Endothelial cell of umbilical vein (primary cell): Measurements from ENCODE around the gene TRAPPC5. TPM values are rescaled to one million over a fixed set of nuclear protein-coding genes. Genes with fewer than 3 reads are reported as not detected.

Experiments used
- BruUV-seq: library from RNA; stranded (reverse); fragments of 400-500 nt; replicated peaks from 2 replicates; lab custom pipeline; 2021; lab: Mats Ljungman, UMichigan
- CTCF ChIA-PET: fragments of 300-600, 350-600 bp; sonication (Branson Sonifier 250); formaldehyde crosslinking; loops from one replicate; lab custom pipeline; 2021; ENCODE audit warnings: antibody characterized with exemption, inconsistent platforms; lab: Charles Lee
- POLR2A ChIA-PET: fragments of 300-600, 350-600 bp; sonication (Branson Sonifier 250); formaldehyde crosslinking; loops from one replicate; lab custom pipeline; 2021; ENCODE audit warnings: antibody characterized with exemption, inconsistent platforms; lab: Charles Lee
- DNase-seq: peaks from one replicate; pipeline ENCODE4 v3.0.0-alpha.2; 2011; ENCODE audit warnings: low read depth, low spot score
- FAIRE-seq: peaks from 2 replicates; lab custom pipeline; 2011; peaks lifted over from hg19 to GRCh38; lab: Jason Lieb, UNC
- H2AFZ ChIP-seq: 2 replicates; pipeline ENCODE4 v1.6.0; 2012; ENCODE audit warnings: low read depth, low read length, control low read depth, inconsistent platforms
- H3K27ac ChIP-seq: 2 replicates; pipeline ENCODE4 v1.5.1; 2011; ENCODE audit warnings: low read depth, mild to moderate bottlenecking, control low read depth, low read length, moderate library complexity; ENCODE audit not compliant: insufficient read depth
- H3K27me3 ChIP-seq, 2 experiments: 2 replicates each; pipeline versions ENCODE4 v1.6.0 to v1.6.1; 2011; ENCODE audit warnings: low read length in 2 of 2, mixed read lengths in 1 of 2; ENCODE audit not compliant: control insufficient read depth in 2 of 2, insufficient read depth in 2 of 2
- H3K36me3 ChIP-seq, 2 experiments: 2 replicates in 1 of 2; 3 replicates in 1 of 2; pipeline ENCODE4 v1.5.1; 2011; ENCODE audit warnings: low read length in 2 of 2, mild to moderate bottlenecking in 1 of 2, moderate library complexity in 1 of 2; ENCODE audit not compliant: control insufficient read depth in 2 of 2, insufficient read depth in 2 of 2; ENCODE audit errors: extremely low read depth in 1 of 2
- H3K4me1 ChIP-seq: 3 replicates; pipeline ENCODE4 v1.5.1; 2011; ENCODE audit warnings: mild to moderate bottlenecking, low read length; ENCODE audit not compliant: control insufficient read depth, insufficient read depth; ENCODE audit errors: extremely low read depth
- H3K4me2 ChIP-seq: 2 replicates; pipeline ENCODE4 v1.6.1; 2011; ENCODE audit warnings: low read length, control low read depth, mixed read lengths; ENCODE audit not compliant: insufficient read depth
- H3K4me3 ChIP-seq, 3 experiments: fragments of 200-600 bp in 1 of 3; sonication (generic), shearing (Covaris generic) in 1 of 3; replicated peaks in 1 of 3; 2 replicates each; pipeline ENCODE4 v1.5.1; 2011 to 2016; ENCODE audit warnings: control low read depth in 3 of 3, low read length in 3 of 3, mild to moderate bottlenecking in 2 of 3, inconsistent platforms in 1 of 3, low read depth in 1 of 3, moderate library complexity in 1 of 3; ENCODE audit not compliant: insufficient read depth in 1 of 3
- H3K79me2 ChIP-seq: 2 replicates; pipeline ENCODE4 v1.6.0; 2012; ENCODE audit warnings: low read length, inconsistent platforms; ENCODE audit not compliant: control insufficient read depth, insufficient read depth
- H3K9ac ChIP-seq: replicated peaks from 2 replicates; pipeline ENCODE3; 2011; ENCODE audit warnings: low read length, control low read depth; ENCODE audit not compliant: insufficient read depth; ENCODE audit errors: extremely low read depth
- H3K9me1 ChIP-seq: replicated peaks from 3 replicates; pipeline ENCODE4 v1.6.0; 2011; ENCODE audit warnings: mild to moderate bottlenecking, low read length; ENCODE audit not compliant: control insufficient read depth, insufficient read depth; ENCODE audit errors: extremely low read depth
- H3K9me3 ChIP-seq: replicated peaks from 2 replicates; pipeline ENCODE4 v1.5.1; 2012; ENCODE audit warnings: low read length, inconsistent platforms; ENCODE audit not compliant: control insufficient read depth, insufficient read depth
- H4K20me1 ChIP-seq: replicated peaks from 2 replicates; pipeline ENCODE3; 2011; ENCODE audit warnings: mild to moderate bottlenecking, low read length; ENCODE audit not compliant: control insufficient read depth, insufficient read depth; ENCODE audit errors: extremely low read depth
- CTCF ChIP-seq, 2 donors: IDR thresholded peaks; 1 replicate in 1 of 2; 2 replicates in 1 of 2; pipeline ENCODE4 v1.5.1; 2011; ENCODE audit warnings: low read length in 2 of 2, mild to moderate bottlenecking in 2 of 2, moderate library complexity in 2 of 2, control low read depth in 1 of 2, inconsistent platforms in 1 of 2, low read depth in 1 of 2; ENCODE audit not compliant: insufficient read depth in 1 of 2; ENCODE audit errors: extremely low read depth in 1 of 2
- EZH2 ChIP-seq: IDR thresholded peaks from 2 replicates; pipeline ENCODE4 v1.6.1; 2012; ENCODE audit warnings: borderline replicate concordance, low read depth, mild to moderate bottlenecking, moderate library complexity, low read length, inconsistent platforms; ENCODE audit not compliant: severe bottlenecking
- FOS ChIP-seq: IDR thresholded peaks from 2 replicates; pipeline ENCODE4 v1.6.1; 2011; ENCODE audit warnings: mild to moderate bottlenecking, low read length, moderate library complexity, borderline replicate concordance; ENCODE audit not compliant: insufficient read depth
- GATA2 ChIP-seq: IDR thresholded peaks from 2 replicates; pipeline ENCODE4 v1.7.0; 2011; ENCODE audit warnings: low read depth, mild to moderate bottlenecking, moderate library complexity, mixed read lengths, low read length; ENCODE audit not compliant: insufficient read length, insufficient read depth
- JUN ChIP-seq: IDR thresholded peaks from 2 replicates; pipeline ENCODE4 v1.6.1; 2011; ENCODE audit warnings: borderline replicate concordance, low read depth; ENCODE audit not compliant: insufficient read length, insufficient read depth
- MAX ChIP-seq: IDR thresholded peaks from 2 replicates; pipeline ENCODE4 v1.6.1; 2011; ENCODE audit not compliant: insufficient read depth, insufficient read length
- MYC ChIP-seq: IDR thresholded peaks from one replicate; pipeline ENCODE4 v1.6.1; 2011; ENCODE audit warnings: mild to moderate bottlenecking, low read depth, low read length
- POLR2A ChIP-seq: IDR thresholded peaks from 2 replicates; pipeline ENCODE4 v1.6.1; 2012; ENCODE audit warnings: low read depth, mild to moderate bottlenecking, control low read depth, low read length
- POLR2AphosphoS5 ChIP-seq: IDR thresholded peaks from 2 replicates; pipeline ENCODE4 v1.6.1; 2012; ENCODE audit warnings: low read depth, mild to moderate bottlenecking, control low read depth, low read length, moderate library complexity; ENCODE audit not compliant: insufficient read depth
- dilution Hi-C: fragments of 300-500 bp; cut with MboI; formaldehyde crosslinking; loops from one replicate; pipeline ENCODE4 v1.15.0; 2019; ENCODE audit warnings: low sequenced_read_pairs; ENCODE audit not compliant: extremely low pct_ligation_motif_present
- intact Hi-C: fragments of 100-400 bp; cut with micrococcal nuclease; formaldehyde crosslinking; loops from one replicate; pipeline ENCODE4 v1.10.0; 2022
- polyA plus RNA-seq, 4 experiments: library from polyadenylated mRNA; depleted of rRNA in 3 of 4; stranded (reverse) in 3 of 4; unstranded in 1 of 4; fragments of >200 nt; gene quantifications; 2 replicates each; pipeline versions ENCODE4 v1.2.1 to v1.2.3, GENCODE V29; 2011 to 2012; ENCODE audit warnings: missing spikeins in 1 of 4
- total RNA-seq: library from RNA; stranded (reverse); gene quantifications from 2 replicates; pipeline ENCODE4 v1.2.3, GENCODE V29; 2021

The TRAPPC5 gene
- total and polyA plus RNA-seq, 2 donors (not counting 3 experiments of a cell fraction or from before 2014, with no cell fraction given): 114 to 172 TPM

- FAIRE-seq: no peak
- no peaks in the 10 kb centered on the region for H3K4me1 ChIP-seq
Measured at GRCh38 chr19:7722231-7722651, 41.6 kb downstream of the TRAPPC5 start.

More at GRCh38 chr19:7722231-7722651, 41.6 kb downstream of the TRAPPC5 start:
- Histone ChIP-seq H3K9me3 (no peaks in the 10 kb centered on the region), H3K4me3 (no peak overlapping the region), H3K27me3 (peaks cover 0 to 2% of the 10 kb centered on the region in 2 experiments), H2AFZ (no peak overlapping the region), H3K9ac (no peak overlapping the region), H4K20me1 (no peaks in the 10 kb centered on the region), H3K79me2 (no peaks in the 10 kb centered on the region), H3K27ac (no peak overlapping the region), H3K9me1 (no peaks in the 10 kb centered on the region), H3K36me3 (no peaks in the 10 kb centered on the region), H3K4me2 (no peak overlapping the region)
- TF ChIP-seq MYC (no peak), EZH2 (no peak), MAX (no peak), POLR2A (no peak), POLR2AphosphoS5 (no peak), GATA2 (no peak), FOS (no peak), CTCF (IDR thresholded peaks at IDR 0.05; ENCODE audit: extremely low read depth in 1 of 2, insufficient read depth in 1 of 2, low read depth in 1 of 2, low read length in 2 of 2) (no peak), JUN (no peak)
- dilution Hi-C loops: no loop called here
- ChIA-PET POLR2A (no interaction called here), CTCF (interaction anchor here (0.6 to 0.7 kb wide), 2 partner anchors 41 to 66 kb away, joined by 3 to 4 read pairs; partner anchors contain the start of gene TRAPPC5)
- DNase-seq: no peak
- BruUV-seq: no TSS peak
- intact Hi-C loops: no loop called here
